ENCODE measurements around the gene KSR2. TPM values are rescaled to one million over a fixed set of nuclear protein-coding genes. Genes with fewer than 3 reads are reported as not detected.

The KSR2 gene
- total RNA-seq, 1 experiment from 2014 or later, result 0.06 TPM

GRCh38 chr12:117985182-117985581 is 16.4 kb upstream of the KSR2 start:
- Histone ChIP-seq H3K9me3 (replicated peaks) (no peaks in the 10 kb centered on the region), H3K36me3 (no peaks in the 10 kb centered on the region), H3K27ac (no peak overlapping the region), H3K27me3 (no peaks in the 10 kb centered on the region), H3K4me3 (no peak overlapping the region), H3K4me1 (no peaks in the 10 kb centered on the region; the same call in 1 of the 2 replicates)
- DNase-seq, result no peak

GRCh38 chr12:117981267-117981666 is 12.5 kb upstream of the KSR2 start:
- Histone ChIP-seq H3K36me3 (no peaks in the 10 kb centered on the region), H3K27me3 (no peaks in the 10 kb centered on the region), H3K4me3 (no peak overlapping the region), H3K27ac (no peak overlapping the region), H3K9me3 (replicated peaks) (no peaks in the 10 kb centered on the region), H3K4me1 (no peaks in the 10 kb centered on the region)
- no peak for DNase-seq

GRCh38 chr12:117980616-117981015 is 11.8 kb upstream of the KSR2 start:
- no peak overlapping the region for H3K4me3 ChIP-seq
- H3K27me3 ChIP-seq, result no peaks in the 10 kb centered on the region
- no peak for DNase-seq
- H3K9me3 ChIP-seq (replicated peaks), result no peaks in the 10 kb centered on the region
- no peaks in the 10 kb centered on the region for H3K36me3 ChIP-seq
- no peak overlapping the region for H3K27ac ChIP-seq
- no peaks in the 10 kb centered on the region for H3K4me1 ChIP-seq

- Histone ChIP-seq H3K27ac (no peak overlapping the region), H3K27me3 (no peaks in the 10 kb centered on the region), H3K4me3 (no peak overlapping the region), H3K36me3 (no peaks in the 10 kb centered on the region), H3K9me3 (replicated peaks) (no peaks in the 10 kb centered on the region), H3K4me1 (no peaks in the 10 kb centered on the region)
- DNase-seq, result no peak
Observed at GRCh38 chr12:117977373-117977772, 8.6 kb upstream of the KSR2 start.

- no peak for DNase-seq
- Histone ChIP-seq H3K4me1 (no peaks in the 10 kb centered on the region), H3K9me3 (replicated peaks) (no peaks in the 10 kb centered on the region), H3K27ac (no peak overlapping the region), H3K27me3 (no peaks in the 10 kb centered on the region), H3K4me3 (no peak overlapping the region), H3K36me3 (no peaks in the 10 kb centered on the region)
Observed at GRCh38 chr12:117975006-117975405, 6.2 kb upstream of the KSR2 start.

GRCh38 chr12:117972301-117972700 is 3.5 kb upstream of the KSR2 start:
- DNase-seq, result no peak
- Histone ChIP-seq H3K36me3 (no peaks in the 10 kb centered on the region), H3K27me3 (no peaks in the 10 kb centered on the region), H3K4me1 (no peaks in the 10 kb centered on the region), H3K9me3 (replicated peaks) (no peaks in the 10 kb centered on the region), H3K4me3 (no peak overlapping the region), H3K27ac (no peak overlapping the region)

- H3K36me3 ChIP-seq, result no peaks in the 10 kb centered on the region
- no peak for DNase-seq
- H3K27ac ChIP-seq, result no peak overlapping the region
- H3K27me3 ChIP-seq, result no peaks in the 10 kb centered on the region
- no peak overlapping the region for H3K4me3 ChIP-seq
- no peaks in the 10 kb centered on the region for H3K9me3 ChIP-seq (replicated peaks)
- no peaks in the 10 kb centered on the region for H3K4me1 ChIP-seq
Observed at GRCh38 chr12:117970334-117970733, 1.5 kb upstream of the KSR2 start.

GRCh38 chr12:117968151-117968789 is 520 bp downstream of the KSR2 start:
- no peak overlapping the region for H3K27ac ChIP-seq
- no peak for DNase-seq
- H3K9me3 ChIP-seq (replicated peaks), result no peaks in the 10 kb centered on the region
- H3K4me3 ChIP-seq, result no peak overlapping the region
- no peaks in the 10 kb centered on the region for H3K27me3 ChIP-seq
- no peaks in the 10 kb centered on the region for H3K36me3 ChIP-seq
- no peaks in the 10 kb centered on the region for H3K4me1 ChIP-seq

- no peaks in the 10 kb centered on the region for H3K36me3 ChIP-seq
- no peak for DNase-seq
- H3K4me1 ChIP-seq, result no peaks in the 10 kb centered on the region
- no peaks in the 10 kb centered on the region for H3K27me3 ChIP-seq
- no peaks in the 10 kb centered on the region for H3K9me3 ChIP-seq (replicated peaks)
- no peak overlapping the region for H3K4me3 ChIP-seq
- H3K27ac ChIP-seq, result no peak overlapping the region
Observed at GRCh38 chr12:117967512-117967911, 1.3 kb downstream of the KSR2 start.

GRCh38 chr12:117967043-117967442 is 1.7 kb downstream of the KSR2 start:
- Histone ChIP-seq H3K4me1 (no peaks in the 10 kb centered on the region), H3K27me3 (no peaks in the 10 kb centered on the region), H3K9me3 (replicated peaks) (no peaks in the 10 kb centered on the region), H3K36me3 (no peaks in the 10 kb centered on the region), H3K27ac (no peak overlapping the region), H3K4me3 (no peak overlapping the region)
- no peak for DNase-seq

- no peaks in the 10 kb centered on the region for H3K27me3 ChIP-seq
Observed at GRCh38 chr12:117966511-117966910, 2.3 kb downstream of the KSR2 start.

GRCh38 chr12:117963836-117964235 is 5.0 kb downstream of the KSR2 start:
- Histone ChIP-seq H3K4me3 (no peak overlapping the region), H3K9me3 (replicated peaks) (no peaks in the 10 kb centered on the region), H3K36me3 (no peaks in the 10 kb centered on the region), H3K27ac (no peak overlapping the region), H3K27me3 (no peaks in the 10 kb centered on the region), H3K4me1 (no peaks in the 10 kb centered on the region)
- no peak for DNase-seq

More at GRCh38 chr12:117966511-117966910, 2.3 kb downstream of the KSR2 start:
- DNase-seq, result no peak
- H3K4me3 ChIP-seq, result no peak overlapping the region
- no peaks in the 10 kb centered on the region for H3K36me3 ChIP-seq
- no peaks in the 10 kb centered on the region for H3K9me3 ChIP-seq (replicated peaks)
- H3K27ac ChIP-seq, result no peak overlapping the region
- H3K4me1 ChIP-seq, result no peaks in the 10 kb centered on the region

- H3K4me1 ChIP-seq, result no peaks in the 10 kb centered on the region
- no peak overlapping the region for H3K27ac ChIP-seq
- no peak for DNase-seq
- H3K4me3 ChIP-seq, result no peak overlapping the region
- no peaks in the 10 kb centered on the region for H3K9me3 ChIP-seq (replicated peaks)
- H3K27me3 ChIP-seq, result no peaks in the 10 kb centered on the region
- no peaks in the 10 kb centered on the region for H3K36me3 ChIP-seq
Observed at GRCh38 chr12:117936722-117937484, 31.9 kb downstream of the KSR2 start.

GRCh38 chr12:117933545-117933944 is 35.2 kb downstream of the KSR2 start:
- DNase-seq, result no peak
- Histone ChIP-seq H3K36me3 (no peaks in the 10 kb centered on the region), H3K4me3 (no peak overlapping the region)

GRCh38 chr12:117926391-117926899 is 42.3 kb downstream of the KSR2 start:
- Histone ChIP-seq H3K27me3 (no peaks in the 10 kb centered on the region), H3K4me1 (no peaks in the 10 kb centered on the region), H3K27ac (no peak overlapping the region), H3K4me3 (no peak overlapping the region), H3K9me3 (replicated peaks) (no peaks in the 10 kb centered on the region), H3K36me3 (no peaks in the 10 kb centered on the region)
- DNase-seq, result no peak

More at GRCh38 chr12:117933545-117933944, 35.2 kb downstream of the KSR2 start:
- Histone ChIP-seq H3K4me1 (no peaks in the 10 kb centered on the region), H3K9me3 (replicated peaks) (no peaks in the 10 kb centered on the region), H3K27me3 (no peaks in the 10 kb centered on the region), H3K27ac (no peak overlapping the region)
